ENCODE results near the gene KCNV2. TPM values are rescaled to one million over a fixed set of nuclear protein-coding genes. Genes with fewer than 3 reads are reported as not detected.

KCNV2 gene
- total and polyA plus RNA-seq, 2 of the 13 experiments (the other 11 are each of a cell fraction or from before 2014, with no cell fraction given), result not detected

DNA sequence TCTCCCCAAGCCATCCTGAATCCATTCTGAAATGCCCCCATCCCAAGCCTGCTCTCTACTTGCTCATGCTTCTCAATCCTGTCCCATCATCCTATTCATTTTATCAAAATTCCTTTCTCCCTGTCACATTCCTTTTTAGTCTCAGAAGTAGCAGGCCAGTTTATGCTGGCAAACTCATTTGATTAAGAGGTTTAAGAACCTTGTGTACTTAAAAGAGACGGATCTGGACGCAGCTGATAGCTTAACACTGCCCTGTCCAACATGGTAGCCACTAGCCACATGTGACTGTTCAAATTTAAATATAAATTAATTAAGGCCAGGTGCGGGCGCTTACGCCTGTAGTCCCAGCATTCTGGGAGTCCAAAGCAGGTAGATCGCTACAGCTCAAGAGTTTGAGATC lies 5.6 kb upstream of the KCNV2 start:
- CTCF ChIA-PET (ENCODE audit: low intra/inter-chr PET ratio, low total read pairs), result no interaction called here
- in situ Hi-C loops (cut with HindIII; ENCODE audit: extremely low pct_ligation_motif_present, low pct_unique_long_range_greater_than_20kb), result no loop called here
- intact Hi-C loops (cut with micrococcal nuclease; ENCODE audit: unreplicated experiment), result no loop called here

DNA sequence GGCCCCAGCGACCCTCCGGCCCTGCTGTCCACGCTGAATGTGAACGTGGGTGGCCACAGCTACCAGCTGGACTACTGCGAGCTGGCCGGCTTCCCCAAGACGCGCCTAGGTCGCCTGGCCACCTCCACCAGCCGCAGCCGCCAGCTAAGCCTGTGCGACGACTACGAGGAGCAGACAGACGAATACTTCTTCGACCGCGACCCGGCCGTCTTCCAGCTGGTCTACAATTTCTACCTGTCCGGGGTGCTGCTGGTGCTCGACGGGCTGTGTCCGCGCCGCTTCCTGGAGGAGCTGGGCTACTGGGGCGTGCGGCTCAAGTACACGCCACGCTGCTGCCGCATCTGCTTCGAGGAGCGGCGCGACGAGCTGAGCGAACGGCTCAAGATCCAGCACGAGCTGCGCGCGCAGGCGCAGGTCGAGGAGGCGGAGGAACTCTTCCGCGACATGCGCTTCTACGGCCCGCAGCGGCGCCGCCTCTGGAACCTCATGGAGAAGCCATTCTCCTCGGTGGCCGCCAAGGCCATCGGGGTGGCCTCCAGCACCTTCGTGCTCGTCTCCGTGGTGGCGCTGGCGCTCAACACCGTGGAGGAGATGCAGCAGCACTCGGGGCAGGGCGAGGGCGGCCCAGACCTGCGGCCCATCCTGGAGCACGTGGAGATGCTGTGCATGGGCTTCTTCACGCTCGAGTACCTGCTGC lies 839 bp downstream of the KCNV2 start:
- intact Hi-C loops (cut with micrococcal nuclease; ENCODE audit: unreplicated experiment), result no loop called here
- in situ Hi-C loops (cut with HindIII; ENCODE audit: extremely low pct_ligation_motif_present, low pct_unique_long_range_greater_than_20kb), result no loop called here
- ChIA-PET POLR2A (no interaction called here), CTCF (ENCODE audit: low intra/inter-chr PET ratio, low total read pairs) (no interaction called here)
- no peaks in the 10 kb centered on the region for H3K27me3 ChIP-seq (ENCODE audit: control insufficient read depth in 1 of 2, insufficient read depth in 2 of 2, low read length in 2 of 2)
- no peak overlapping the region for H3K4me3 ChIP-seq (replicated peaks in 1 of 3; ENCODE audit: insufficient read depth in 1 of 3, low read depth in 2 of 3, low read length in 3 of 3)
- H3K27ac ChIP-seq (ENCODE audit: extremely low read length, insufficient read depth, low read length), result no peak overlapping the region
- ATAC-seq, result no peak
- no TSS peak for BruUV-seq (replicated peaks)
- H3K4me1 ChIP-seq (ENCODE audit: insufficient read depth, low read length), result peaks cover 24% of the 10 kb centered on the region
- DNase-seq (ENCODE audit: low spot score), result no peak
- no peak overlapping the region for H2AFZ ChIP-seq (ENCODE audit: low read length)
- no peaks in the 10 kb centered on the region for H3K9me3 ChIP-seq (ENCODE audit: low read length)
- H3K36me3 ChIP-seq (replicated peaks in 1 of 2; ENCODE audit: control insufficient read depth in 1 of 2, insufficient read depth in 2 of 2, low read length in 2 of 2), result no peaks in the 10 kb centered on the region
- WGBS (ENCODE audit: low lambda C conversion rate), result 99% methylated on average over 53 of the region's 69 CpGs
- H3K4me2 ChIP-seq (ENCODE audit: low read depth, low read length), result no peak overlapping the region
- no peaks in the 10 kb centered on the region for H4K20me1 ChIP-seq (ENCODE audit: insufficient read depth, low read length)
- H3K9ac ChIP-seq (ENCODE audit: insufficient read depth, low read depth, low read length), result no peak overlapping the region
- no peak for FAIRE-seq
- H3K79me2 ChIP-seq (ENCODE audit: insufficient read depth, low read length), result no peaks in the 10 kb centered on the region
- TF ChIP-seq ZNF589 (CRISPR knock-in tag; conservative IDR thresholded peaks at IDR 0.05), result no peak
- no peak for TF ChIP-seq NR2F1 (CRISPR knock-in tag; IDR thresholded peaks at IDR 0.05)
- TF ChIP-seq ZNF496 (CRISPR knock-in tag; IDR thresholded peaks at IDR 0.05; ENCODE audit: insufficient replicate concordance), result no peak
- TF ChIP-seq, protein P1, sequence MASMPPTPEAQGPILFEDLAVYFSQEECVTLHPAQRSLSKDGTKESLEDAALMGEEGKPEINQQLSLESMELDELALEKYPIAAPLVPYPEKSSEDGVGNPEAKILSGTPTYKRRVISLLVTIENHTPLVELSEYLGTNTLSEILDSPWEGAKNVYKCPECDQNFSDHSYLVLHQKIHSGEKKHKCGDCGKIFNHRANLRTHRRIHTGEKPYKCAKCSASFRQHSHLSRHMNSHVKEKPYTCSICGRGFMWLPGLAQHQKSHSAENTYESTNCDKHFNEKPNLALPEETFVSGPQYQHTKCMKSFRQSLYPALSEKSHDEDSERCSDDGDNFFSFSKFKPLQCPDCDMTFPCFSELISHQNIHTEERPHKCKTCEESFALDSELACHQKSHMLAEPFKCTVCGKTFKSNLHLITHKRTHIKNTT (CRISPR knock-in tag; IDR thresholded peaks at IDR 0.05), result no peak
- TF ChIP-seq, protein P2, sequence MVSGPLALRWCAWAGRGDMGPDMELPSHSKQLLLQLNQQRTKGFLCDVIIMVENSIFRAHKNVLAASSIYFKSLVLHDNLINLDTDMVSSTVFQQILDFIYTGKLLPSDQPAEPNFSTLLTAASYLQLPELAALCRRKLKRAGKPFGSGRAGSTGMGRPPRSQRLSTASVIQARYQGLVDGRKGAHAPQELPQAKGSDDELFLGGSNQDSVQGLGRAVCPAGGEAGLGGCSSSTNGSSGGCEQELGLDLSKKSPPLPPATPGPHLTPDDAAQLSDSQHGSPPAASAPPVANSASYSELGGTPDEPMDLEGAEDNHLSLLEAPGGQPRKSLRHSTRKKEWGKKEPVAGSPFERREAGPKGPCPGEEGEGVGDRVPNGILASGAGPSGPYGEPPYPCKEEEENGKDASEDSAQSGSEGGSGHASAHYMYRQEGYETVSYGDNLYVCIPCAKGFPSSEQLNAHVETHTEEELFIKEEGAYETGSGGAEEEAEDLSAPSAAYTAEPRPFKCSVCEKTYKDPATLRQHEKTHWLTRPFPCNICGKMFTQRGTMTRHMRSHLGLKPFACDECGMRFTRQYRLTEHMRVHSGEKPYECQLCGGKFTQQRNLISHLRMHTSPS (CRISPR knock-in tag; IDR thresholded peaks at IDR 0.05; ENCODE audit: low read depth), result no peak
- TF ChIP-seq, protein P3, sequence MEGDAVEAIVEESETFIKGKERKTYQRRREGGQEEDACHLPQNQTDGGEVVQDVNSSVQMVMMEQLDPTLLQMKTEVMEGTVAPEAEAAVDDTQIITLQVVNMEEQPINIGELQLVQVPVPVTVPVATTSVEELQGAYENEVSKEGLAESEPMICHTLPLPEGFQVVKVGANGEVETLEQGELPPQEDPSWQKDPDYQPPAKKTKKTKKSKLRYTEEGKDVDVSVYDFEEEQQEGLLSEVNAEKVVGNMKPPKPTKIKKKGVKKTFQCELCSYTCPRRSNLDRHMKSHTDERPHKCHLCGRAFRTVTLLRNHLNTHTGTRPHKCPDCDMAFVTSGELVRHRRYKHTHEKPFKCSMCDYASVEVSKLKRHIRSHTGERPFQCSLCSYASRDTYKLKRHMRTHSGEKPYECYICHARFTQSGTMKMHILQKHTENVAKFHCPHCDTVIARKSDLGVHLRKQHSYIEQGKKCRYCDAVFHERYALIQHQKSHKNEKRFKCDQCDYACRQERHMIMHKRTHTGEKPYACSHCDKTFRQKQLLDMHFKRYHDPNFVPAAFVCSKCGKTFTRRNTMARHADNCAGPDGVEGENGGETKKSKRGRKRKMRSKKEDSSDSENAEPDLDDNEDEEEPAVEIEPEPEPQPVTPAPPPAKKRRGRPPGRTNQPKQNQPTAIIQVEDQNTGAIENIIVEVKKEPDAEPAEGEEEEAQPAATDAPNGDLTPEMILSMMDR (CRISPR knock-in tag; IDR thresholded peaks at IDR 0.05), result no peak
- TF ChIP-seq, protein P4, sequence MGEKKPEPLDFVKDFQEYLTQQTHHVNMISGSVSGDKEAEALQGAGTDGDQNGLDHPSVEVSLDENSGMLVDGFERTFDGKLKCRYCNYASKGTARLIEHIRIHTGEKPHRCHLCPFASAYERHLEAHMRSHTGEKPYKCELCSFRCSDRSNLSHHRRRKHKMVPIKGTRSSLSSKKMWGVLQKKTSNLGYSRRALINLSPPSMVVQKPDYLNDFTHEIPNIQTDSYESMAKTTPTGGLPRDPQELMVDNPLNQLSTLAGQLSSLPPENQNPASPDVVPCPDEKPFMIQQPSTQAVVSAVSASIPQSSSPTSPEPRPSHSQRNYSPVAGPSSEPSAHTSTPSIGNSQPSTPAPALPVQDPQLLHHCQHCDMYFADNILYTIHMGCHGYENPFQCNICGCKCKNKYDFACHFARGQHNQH (CRISPR knock-in tag; IDR thresholded peaks at IDR 0.05), result no peak
- TF ChIP-seq, protein P5, sequence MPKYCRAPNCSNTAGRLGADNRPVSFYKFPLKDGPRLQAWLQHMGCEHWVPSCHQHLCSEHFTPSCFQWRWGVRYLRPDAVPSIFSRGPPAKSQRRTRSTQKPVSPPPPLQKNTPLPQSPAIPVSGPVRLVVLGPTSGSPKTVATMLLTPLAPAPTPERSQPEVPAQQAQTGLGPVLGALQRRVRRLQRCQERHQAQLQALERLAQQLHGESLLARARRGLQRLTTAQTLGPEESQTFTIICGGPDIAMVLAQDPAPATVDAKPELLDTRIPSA (CRISPR knock-in tag; IDR thresholded peaks at IDR 0.05; ENCODE audit: borderline replicate concordance), result no peak

More for the DNA sequence above, 5.6 kb upstream of the KCNV2 start:
- no peak overlapping the region for H3K4me3 ChIP-seq (replicated peaks in 1 of 3; ENCODE audit: insufficient read depth in 1 of 3, low read depth in 2 of 3, low read length in 3 of 3)
- WGBS (ENCODE audit: low lambda C conversion rate), result 97% methylated on average over 6 of the region's 6 CpGs
- no peak for FAIRE-seq
- no peak for TF ChIP-seq MED8 (CRISPR knock-in tag; IDR thresholded peaks at IDR 0.05; ENCODE audit: insufficient replicate concordance)
- H3K9me3 ChIP-seq (ENCODE audit: low read length), result no peaks in the 10 kb centered on the region
- H3K36me3 ChIP-seq (replicated peaks in 1 of 2; ENCODE audit: control insufficient read depth in 1 of 2, insufficient read depth in 2 of 2, low read length in 2 of 2), result no peaks in the 10 kb centered on the region
- no peak for DNase-seq (ENCODE audit: low spot score)
- H3K27ac ChIP-seq (ENCODE audit: extremely low read length, insufficient read depth, low read length), result no peak overlapping the region
- no peaks in the 10 kb centered on the region for H3K27me3 ChIP-seq (ENCODE audit: control insufficient read depth in 1 of 2, insufficient read depth in 2 of 2, low read length in 2 of 2)
- H3K9ac ChIP-seq (ENCODE audit: insufficient read depth, low read depth, low read length), result no peak overlapping the region
- H3K4me1 ChIP-seq (ENCODE audit: insufficient read depth, low read length), result peaks cover 7% of the 10 kb centered on the region
- H4K20me1 ChIP-seq (ENCODE audit: insufficient read depth, low read length), result no peaks in the 10 kb centered on the region
- no TSS peak for BruUV-seq (replicated peaks)
- H3K79me2 ChIP-seq (ENCODE audit: insufficient read depth, low read length), result no peaks in the 10 kb centered on the region
- no peak overlapping the region for H2AFZ ChIP-seq (ENCODE audit: low read length)
- ATAC-seq, result no peak
- POLR2A ChIA-PET, result no interaction called here
- H3K4me2 ChIP-seq (ENCODE audit: low read depth, low read length), result no peak overlapping the region
